ENCODE results near the gene FOXO1. TPM values are rescaled to one million over a fixed set of nuclear protein-coding genes. Genes with fewer than 3 reads are reported as not detected.

The FOXO1 gene
- total and polyA plus RNA-seq, 9 of the 15 experiments (the other 6 are each of a cell fraction or from before 2014, with no cell fraction given) = 0.04 to 0.73 (median 0.20) TPM

DNA sequence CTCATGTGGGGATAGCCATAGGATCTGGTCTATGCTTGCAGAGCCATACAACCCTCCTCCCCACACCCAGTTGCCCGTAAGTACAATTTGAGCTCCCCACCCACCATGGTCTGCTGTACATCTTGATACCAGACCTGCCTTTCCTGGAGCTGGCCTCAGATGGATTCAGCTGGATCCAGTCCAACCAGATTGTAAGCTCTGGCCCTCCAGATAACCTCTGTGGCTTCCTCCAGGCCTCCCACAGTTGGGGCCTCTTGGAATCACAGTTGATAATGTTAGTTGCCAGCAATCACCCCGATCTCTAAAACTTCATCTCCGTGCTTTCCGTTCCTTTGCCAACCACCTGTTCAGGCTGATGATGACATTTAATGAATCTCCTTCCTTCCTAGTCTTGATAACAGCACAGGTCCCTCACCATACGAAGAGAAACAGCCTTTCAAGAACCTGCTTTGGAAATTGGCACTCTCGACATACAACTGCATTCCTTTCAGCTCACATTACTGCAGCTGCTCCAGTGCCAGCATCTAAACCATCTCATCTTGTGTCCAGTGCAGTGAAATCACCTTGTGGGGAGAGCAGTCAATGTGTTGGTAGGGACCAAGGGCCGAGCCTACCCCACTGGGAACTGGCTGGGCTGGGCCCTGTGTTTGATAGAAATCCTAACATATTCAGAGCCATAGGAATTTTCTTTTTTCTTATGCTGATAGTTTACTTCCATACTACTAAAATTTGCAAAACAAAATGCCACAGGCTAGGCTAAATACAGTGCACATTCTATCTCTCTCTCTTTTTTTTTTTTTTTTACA lies 15.1 kb upstream of the FOXO1 start (continued):
- TF ChIP-seq, protein P1, sequence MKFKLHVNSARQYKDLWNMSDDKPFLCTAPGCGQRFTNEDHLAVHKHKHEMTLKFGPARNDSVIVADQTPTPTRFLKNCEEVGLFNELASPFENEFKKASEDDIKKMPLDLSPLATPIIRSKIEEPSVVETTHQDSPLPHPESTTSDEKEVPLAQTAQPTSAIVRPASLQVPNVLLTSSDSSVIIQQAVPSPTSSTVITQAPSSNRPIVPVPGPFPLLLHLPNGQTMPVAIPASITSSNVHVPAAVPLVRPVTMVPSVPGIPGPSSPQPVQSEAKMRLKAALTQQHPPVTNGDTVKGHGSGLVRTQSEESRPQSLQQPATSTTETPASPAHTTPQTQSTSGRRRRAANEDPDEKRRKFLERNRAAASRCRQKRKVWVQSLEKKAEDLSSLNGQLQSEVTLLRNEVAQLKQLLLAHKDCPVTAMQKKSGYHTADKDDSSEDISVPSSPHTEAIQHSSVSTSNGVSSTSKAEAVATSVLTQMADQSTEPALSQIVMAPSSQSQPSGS (CRISPR knock-in tag; IDR thresholded peaks at IDR 0.05) = no peak
- TF ChIP-seq ZNF282 (CRISPR knock-in tag; IDR thresholded peaks at IDR 0.05) = no peak
- TF ChIP-seq POLR3G (IDR thresholded peaks at IDR 0.05; ENCODE audit: extremely low read depth, insufficient read length, insufficient replicate concordance) = no peak
- TF ChIP-seq, protein P2, sequence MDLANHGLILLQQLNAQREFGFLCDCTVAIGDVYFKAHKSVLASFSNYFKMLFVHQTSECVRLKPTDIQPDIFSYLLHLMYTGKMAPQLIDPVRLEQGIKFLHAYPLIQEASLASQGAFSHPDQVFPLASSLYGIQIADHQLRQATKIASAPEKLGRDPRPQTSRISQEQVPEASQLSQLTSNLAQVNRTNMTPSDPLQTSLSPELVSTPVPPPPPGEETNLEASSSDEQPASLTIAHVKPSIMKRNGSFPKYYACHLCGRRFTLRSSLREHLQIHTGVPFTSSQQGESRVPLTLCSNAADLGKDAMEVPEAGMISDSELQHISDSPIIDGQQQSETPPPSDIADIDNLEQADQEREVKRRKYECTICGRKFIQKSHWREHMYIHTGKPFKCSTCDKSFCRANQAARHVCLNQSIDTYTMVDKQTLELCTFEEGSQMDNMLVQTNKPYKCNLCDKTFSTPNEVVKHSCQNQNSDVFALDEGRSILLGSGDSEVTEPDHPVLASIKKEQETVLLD (IDR thresholded peaks at IDR 0.05) = no peak
- no peak for TF ChIP-seq TOE1 (IDR thresholded peaks at IDR 0.05; ENCODE audit: borderline replicate concordance)
- no peak for TF ChIP-seq TOE1 (CRISPR knock-in tag; IDR thresholded peaks at IDR 0.05; ENCODE audit: borderline replicate concordance, low read depth)
- TF ChIP-seq LEF1 (IDR thresholded peaks at IDR 0.05) = no peak
- no peak for TF ChIP-seq RUNX1 (IDR thresholded peaks at IDR 0.05; ENCODE audit: low read depth)
- TF ChIP-seq, protein P3, sequence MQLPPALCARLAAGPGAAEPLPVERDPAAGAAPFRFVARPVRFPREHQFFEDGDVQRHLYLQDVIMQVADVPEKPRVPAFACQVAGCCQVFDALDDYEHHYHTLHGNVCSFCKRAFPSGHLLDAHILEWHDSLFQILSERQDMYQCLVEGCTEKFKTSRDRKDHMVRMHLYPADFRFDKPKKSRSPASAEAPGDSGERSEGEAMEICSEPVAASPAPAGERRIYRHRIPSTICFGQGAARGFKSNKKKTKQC (CRISPR knock-in tag; IDR thresholded peaks at IDR 0.05) = no peak
- no peak for TF ChIP-seq FOXP1 (CRISPR knock-in tag; IDR thresholded peaks at IDR 0.05)
